Stimulated activated CD4-positive, alpha-beta T cell treated with anti-CD3 and anti-CD28 coated beads, Interleukin-2, amount 100 ng/mL, for 24 hours (primary cell): Measurements from ENCODE around the gene RPTOR.
"Not testable (repeated sequence)": the region's sequence is repeated elsewhere in the genome, so short reads cannot be mapped to it uniquely, and the experiment has no call there.

Source experiments
- DNase-seq, 2 donors: peaks; one replicate each; pipeline ENCODE4 v3.0.0-alpha.2; 2020

The RPTOR gene

GRCh38 chr17:80621335-80621996, 76.8 kb downstream of the RPTOR start:
- no peak for DNase-seq

DNA sequence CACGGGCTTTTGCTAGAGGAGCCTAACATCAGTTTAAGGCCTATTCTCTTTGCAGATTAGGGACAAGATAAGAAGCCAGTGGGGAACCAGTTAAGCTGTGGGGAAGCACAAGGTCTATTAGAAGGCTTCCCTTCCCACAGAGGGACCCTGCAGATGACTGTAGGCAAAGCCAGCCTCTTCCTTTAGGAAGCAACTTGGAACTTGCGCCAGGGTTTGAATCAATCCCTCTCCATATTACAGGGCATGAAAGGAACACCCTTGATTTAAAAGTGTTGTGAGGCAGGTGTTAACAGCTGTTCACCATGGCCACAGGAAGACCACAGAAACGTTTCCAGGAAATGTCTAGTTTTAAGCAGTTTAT, 77.3 kb downstream of the RPTOR start:
- no peak for DNase-seq

- no peak for DNase-seq
Observed at GRCh38 chr17:80624864-80625263, 80.2 kb downstream of the RPTOR start.

- DNase-seq, result no peak
Observed at GRCh38 chr17:80625627-80626026, 81.0 kb downstream of the RPTOR start.

- not testable (repeated sequence) for DNase-seq
Observed at GRCh38 chr17:80628881-80629280, 84.2 kb downstream of the RPTOR start.

DNA sequence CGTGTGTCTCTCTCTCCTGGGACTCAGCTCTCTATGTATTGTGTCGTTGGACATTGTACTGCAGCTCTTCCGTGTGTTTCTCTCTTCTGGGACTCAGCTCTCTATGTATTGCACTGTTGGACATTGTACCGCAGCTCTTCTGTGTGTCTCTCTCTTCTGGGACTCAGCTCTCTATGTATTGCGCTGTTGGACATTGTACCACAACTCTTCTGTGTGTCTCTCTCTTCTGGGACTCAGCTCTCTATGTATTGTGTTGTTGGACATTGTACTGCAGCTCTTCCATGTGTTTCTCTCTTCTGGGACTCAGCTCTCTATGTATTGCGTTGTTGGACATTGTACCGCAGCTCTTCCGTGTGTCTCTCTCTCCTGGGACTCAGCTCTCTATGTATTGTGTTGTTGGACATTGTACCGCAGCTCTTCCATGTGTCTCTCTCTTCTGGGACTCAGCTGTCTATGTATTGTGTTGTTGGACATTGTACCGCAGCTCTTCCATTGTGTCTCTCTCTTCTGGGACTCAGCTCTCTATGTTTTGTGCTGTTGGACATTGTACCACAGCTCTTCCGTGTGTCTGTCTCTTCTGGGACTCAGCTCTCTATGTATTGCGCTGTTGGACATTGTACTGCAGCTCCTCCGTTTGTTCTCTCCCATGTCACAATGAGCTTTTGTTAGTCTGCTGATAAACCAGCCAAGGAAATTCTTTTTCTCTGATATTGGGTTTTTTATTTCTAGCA, 84.8 kb downstream of the RPTOR start:
- DNase-seq, result no peak

- DNase-seq, result no peak
Observed at GRCh38 chr17:80630560-80631120, 86.0 kb downstream of the RPTOR start.

- no peak for DNase-seq
Observed at GRCh38 chr17:80631142-80632045, 86.8 kb downstream of the RPTOR start.

- DNase-seq, result no peak
Observed at GRCh38 chr17:80632046-80632581, 87.5 kb downstream of the RPTOR start.

GRCh38 chr17:80633207-80633606, 88.6 kb downstream of the RPTOR start:
- DNase-seq, result no peak

GRCh38 chr17:80633994-80634566, 89.4 kb downstream of the RPTOR start:
- no peak for DNase-seq

DNA sequence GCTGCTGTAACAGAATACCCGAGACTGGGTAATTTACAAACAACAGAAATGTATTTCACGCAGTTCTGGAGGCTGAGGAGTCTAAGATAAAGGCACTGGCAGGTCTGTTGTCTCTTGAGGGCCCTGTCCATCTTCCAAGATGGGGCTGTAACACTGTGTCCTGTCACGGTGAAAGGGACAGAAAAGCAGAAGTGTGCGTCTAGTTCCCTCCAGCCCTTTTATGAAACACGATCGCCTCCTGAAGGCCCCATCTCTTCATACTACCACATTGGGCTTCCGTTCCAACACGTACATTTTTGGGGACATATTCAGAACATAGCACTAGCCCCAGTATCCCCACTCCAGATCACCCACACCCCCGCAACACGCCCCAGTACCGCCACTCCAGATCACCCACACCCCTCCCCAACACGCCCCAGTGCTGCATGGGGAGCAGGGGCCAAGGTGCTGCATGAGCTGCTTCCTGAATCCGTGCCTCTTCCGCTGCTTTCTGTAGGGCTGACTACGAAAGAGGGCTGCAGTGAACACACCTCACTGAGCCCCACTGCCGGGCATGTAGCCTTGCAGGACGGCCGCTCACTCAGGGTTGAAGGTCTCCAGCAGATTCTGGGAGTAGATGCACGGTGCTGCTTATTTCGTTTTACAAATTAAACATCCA, 91.9 kb downstream of the RPTOR start:
- no peak for DNase-seq

DNA sequence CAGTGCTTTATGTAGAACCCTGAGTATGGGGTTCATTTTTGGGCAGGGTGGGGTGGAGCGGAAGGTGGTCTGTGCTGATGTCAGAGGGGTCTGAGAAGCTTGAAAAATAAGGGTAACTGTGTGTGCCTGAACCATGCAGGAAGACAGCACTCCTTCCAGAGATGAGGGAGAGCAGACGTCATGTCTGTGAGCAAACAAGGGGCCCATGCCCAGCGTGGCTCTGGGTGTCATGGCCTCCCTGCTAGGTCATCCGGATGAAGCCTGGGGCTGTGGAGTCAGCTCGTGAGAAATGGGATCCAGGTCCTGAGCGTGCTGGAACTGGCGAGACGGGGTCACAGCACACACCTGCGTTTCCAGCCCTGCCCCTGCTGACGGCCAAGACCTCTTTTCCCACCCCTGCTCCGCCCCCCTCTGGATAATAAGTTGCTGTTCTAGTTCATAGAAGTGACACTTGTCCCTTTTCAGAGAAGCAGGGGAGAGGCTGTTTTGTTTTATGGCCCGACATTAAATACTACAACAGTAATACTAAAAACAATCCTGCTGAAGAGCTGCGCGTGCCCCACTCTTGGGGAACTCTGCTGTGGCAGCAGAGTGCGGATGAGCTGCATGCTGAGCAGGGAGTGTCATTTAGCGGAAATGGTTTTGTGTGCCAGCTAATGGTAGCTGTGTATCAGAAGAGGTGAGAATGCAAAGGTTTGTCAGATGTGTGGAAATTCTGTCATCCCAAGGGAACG, 92.6 kb downstream of the RPTOR start:
- DNase-seq, result no peak

DNA sequence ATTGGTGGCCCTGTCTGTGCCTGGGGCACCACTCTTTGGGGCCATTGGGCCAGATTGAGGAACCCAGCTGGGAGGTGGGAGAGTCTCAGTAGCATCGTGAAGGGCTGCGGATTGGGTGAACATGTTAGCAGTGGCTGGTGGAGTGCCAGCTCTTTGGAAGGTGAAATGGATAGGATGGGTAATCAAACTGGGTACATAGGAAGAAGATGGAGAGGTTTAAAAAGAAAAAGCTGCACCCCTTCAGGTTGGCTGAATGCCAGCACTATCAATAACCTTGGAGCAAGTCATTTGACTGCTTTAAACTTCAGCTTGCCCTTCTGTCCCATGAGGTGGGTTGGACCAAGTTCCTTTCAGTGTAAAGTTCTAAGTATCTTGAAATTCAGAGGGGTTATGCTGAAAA, 95.0 kb downstream of the RPTOR start:
- DNase-seq, result no peak

- DNase-seq, result no peak
Observed at GRCh38 chr17:80640366-80641084, 95.9 kb downstream of the RPTOR start.

DNA sequence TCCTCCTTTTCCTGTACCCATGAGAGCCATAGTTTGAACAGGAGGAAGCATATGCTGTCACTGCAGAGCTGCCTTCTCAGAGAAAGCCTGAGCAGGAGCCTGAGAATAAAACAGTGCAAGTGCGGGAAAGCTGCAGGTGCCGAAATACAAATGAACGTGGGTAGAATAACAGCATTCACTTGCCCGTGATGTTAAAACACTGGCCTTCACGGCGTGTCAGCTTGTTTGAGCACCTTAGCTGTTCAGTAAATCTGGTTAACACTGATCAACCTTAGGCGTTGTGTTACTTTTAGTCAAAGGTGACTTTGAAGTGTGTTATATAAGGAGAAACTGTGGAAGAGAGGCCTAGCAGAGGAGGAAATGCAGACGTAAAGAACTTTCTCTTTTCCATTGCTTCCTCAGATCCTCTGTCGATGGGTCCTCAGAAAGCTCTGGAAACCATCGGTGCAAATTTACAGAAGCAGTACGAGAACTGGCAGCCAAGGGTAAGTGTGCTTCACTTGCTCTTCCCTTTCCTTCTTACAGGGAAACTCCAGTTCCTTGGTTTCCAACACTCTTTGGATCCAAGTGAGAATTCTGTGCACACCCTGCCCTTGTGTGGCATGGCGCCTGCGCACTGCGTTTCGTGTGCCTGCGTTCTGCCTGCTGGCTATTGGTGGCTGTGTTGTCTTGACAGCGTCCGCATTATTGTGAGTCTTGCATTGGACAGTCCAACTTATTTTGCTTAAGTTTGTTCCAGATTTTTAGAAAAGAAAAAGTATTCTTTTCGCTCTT, 98.9 kb downstream of the RPTOR start:
- DNase-seq, result no peak

GRCh38 chr17:80644536-80644935, 99.9 kb downstream of the RPTOR start:
- DNase-seq, result no peak

DNA sequence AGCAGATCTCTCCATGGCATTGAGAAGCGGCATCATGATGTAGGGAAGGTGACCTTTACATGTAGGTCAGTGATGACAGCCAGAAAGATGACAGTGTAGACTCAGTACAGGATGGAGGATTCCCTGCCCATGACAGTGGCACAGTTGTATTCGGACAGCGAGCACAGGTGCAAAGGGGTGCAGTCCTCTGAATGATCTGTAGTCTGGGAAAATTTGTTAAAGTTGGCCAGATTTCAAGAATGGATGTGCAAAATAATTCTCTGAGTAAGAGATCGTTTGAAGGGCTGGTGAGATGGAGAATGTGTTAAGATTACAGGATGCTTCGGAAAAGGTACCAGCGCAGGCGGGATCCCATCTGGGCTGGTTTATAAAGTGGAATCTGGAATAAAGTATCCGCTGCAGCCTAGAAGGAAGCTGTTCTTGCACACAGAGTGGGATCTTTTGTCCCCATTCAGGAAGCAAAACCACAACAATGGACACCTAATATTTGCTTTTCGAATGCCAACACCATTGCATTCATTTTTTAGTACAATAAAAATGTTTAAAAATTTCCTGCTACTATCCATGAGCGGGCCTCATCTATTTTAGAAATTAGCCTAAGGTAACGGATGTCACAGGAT, 101.2 kb downstream of the RPTOR start:
- DNase-seq, result no peak

DNA sequence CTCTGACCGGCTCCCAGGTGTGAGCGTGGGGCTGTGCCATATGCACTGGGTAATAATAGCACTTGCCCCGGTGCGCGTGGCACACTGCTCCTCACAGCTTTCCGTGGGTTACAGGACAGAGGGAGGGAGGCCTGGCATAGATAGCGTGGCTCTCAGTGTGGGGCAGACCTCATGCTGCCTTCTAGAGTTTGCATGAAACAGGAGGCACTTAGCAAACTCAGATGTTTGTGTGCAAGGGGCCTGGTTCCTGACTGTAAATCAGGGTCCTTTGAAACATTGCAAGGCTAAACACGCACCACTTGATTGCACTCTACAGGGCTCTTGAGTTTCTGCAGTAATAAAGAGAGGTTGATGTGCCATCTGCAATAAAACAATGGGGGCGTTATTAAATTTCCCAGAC, 101.7 kb downstream of the RPTOR start:
- DNase-seq, result no peak
